ENCODE data around the gene NCDN.

Gene NCDN

GRCh38 chr1:35557611-35558373 is at the start of gene NCDN:
TSS of gene NCDN (plus strand) at chr1:35557799. CDS start at chr1:35558191, 392 bp downstream.
- H3K4me3 ChIP-seq (replicated peaks in 1 of 2; ENCODE audit: low read depth in 2 of 2, low read length in 2 of 2), result peak within 1 kb of the TSS; percentile 94 to 99
- DNase-seq (ENCODE audit: low read depth in 2 of 2), result peak; percentile 97 to 98
- TF ChIP-seq CTCF (IDR thresholded peaks at IDR 0.05; ENCODE audit: low read depth, low read length), result no peak

- TF ChIP-seq CTCF (IDR thresholded peaks at IDR 0.05; ENCODE audit: low read depth, low read length), result no peak
- no peak overlapping the region for H3K4me3 ChIP-seq (replicated peaks in 1 of 2; ENCODE audit: low read depth in 2 of 2, low read length in 2 of 2)
- no peak for DNase-seq (ENCODE audit: low read depth in 2 of 2)
These were observed 49.7 kb upstream of the NCDN start for GRCh38 chr1:35507947-35508346.

- H3K4me3 ChIP-seq (replicated peaks in 1 of 2; ENCODE audit: low read depth in 2 of 2, low read length in 2 of 2), result no peak overlapping the region
- no peak for DNase-seq (ENCODE audit: low read depth in 2 of 2)
- TF ChIP-seq CTCF (IDR thresholded peaks at IDR 0.05; ENCODE audit: low read depth, low read length), result no peak
These were observed 48.0 kb upstream of the NCDN start for GRCh38 chr1:35509558-35509957.

- TF ChIP-seq CTCF (IDR thresholded peaks at IDR 0.05; ENCODE audit: low read depth, low read length), result no peak
- DNase-seq (ENCODE audit: low read depth in 2 of 2), result no peak
These were observed 46.3 kb upstream of the NCDN start for GRCh38 chr1:35511305-35511704.

GRCh38 chr1:35518183-35518582 is 39.4 kb upstream of the NCDN start:
- H3K4me3 ChIP-seq (replicated peaks in 1 of 2; ENCODE audit: low read depth in 2 of 2, low read length in 2 of 2), result no peak overlapping the region
- no peak for TF ChIP-seq CTCF (IDR thresholded peaks at IDR 0.05; ENCODE audit: low read depth, low read length)
- DNase-seq (ENCODE audit: low read depth in 2 of 2), result no peak

More at GRCh38 chr1:35511305-35511704, 46.3 kb upstream of the NCDN start:
- no peak overlapping the region for H3K4me3 ChIP-seq (replicated peaks in 1 of 2; ENCODE audit: low read depth in 2 of 2, low read length in 2 of 2)

GRCh38 chr1:35519432-35519831 is 38.2 kb upstream of the NCDN start:
- TF ChIP-seq CTCF (IDR thresholded peaks at IDR 0.05; ENCODE audit: low read depth, low read length), result no peak
- DNase-seq (ENCODE audit: low read depth in 2 of 2), result no peak
- no peak overlapping the region for H3K4me3 ChIP-seq (replicated peaks in 1 of 2; ENCODE audit: low read depth in 2 of 2, low read length in 2 of 2)

GRCh38 chr1:35524106-35524505 is 33.5 kb upstream of the NCDN start:
- TF ChIP-seq CTCF (IDR thresholded peaks at IDR 0.05; ENCODE audit: low read depth, low read length), result no peak
- no peak overlapping the region for H3K4me3 ChIP-seq (replicated peaks in 1 of 2; ENCODE audit: low read depth in 2 of 2, low read length in 2 of 2)
- no peak for DNase-seq (ENCODE audit: low read depth in 2 of 2)
